OCI-LY1 (cell line): ENCODE measurements around the gene GRAMD1B.

Experiments
- H2AFZ ChIP-seq: fragments of 200-600 bp; sonication (generic), shearing (Covaris generic); 2 replicates; pipeline ENCODE4 v1.6.0; 2014; ENCODE audit warnings: antibody characterized with exemption, mild to moderate bottlenecking, low read length
- H3F3A ChIP-seq: fragments of 200-600 bp; sonication (generic), shearing (Covaris generic); 2 replicates; pipeline ENCODE4 v1.6.0; 2014; ENCODE audit warnings: mild to moderate bottlenecking, antibody characterized with exemption, low read length, moderate library complexity; ENCODE audit not compliant: insufficient read depth
- H3K27ac ChIP-seq: fragments of 200-600 bp; sonication (generic); 2 replicates; pipeline ENCODE4 v1.5.1; 2014; ENCODE audit warnings: low read length, mixed run types, mild to moderate bottlenecking, low read depth; ENCODE audit not compliant: poor library complexity, severe bottlenecking
- H3K27me3 ChIP-seq: fragments of 200-600 bp; sonication (generic); 2 replicates; pipeline ENCODE4 v1.6.0; 2014; ENCODE audit warnings: antibody characterized with exemption, mild to moderate bottlenecking, low read length, moderate library complexity; ENCODE audit not compliant: insufficient read depth
- H3K36me3 ChIP-seq: fragments of 200-600 bp; sonication (generic); 2 replicates; pipeline ENCODE4 v1.6.1; 2014; ENCODE audit warnings: mild to moderate bottlenecking, antibody characterized with exemption, low read length, moderate library complexity, mixed read lengths; ENCODE audit not compliant: insufficient read depth
- H3K4me1 ChIP-seq: fragments of 200-600 bp; sonication (generic); 2 replicates; pipeline ENCODE4 v1.5.1; 2014; ENCODE audit warnings: mild to moderate bottlenecking, low read length, moderate library complexity; ENCODE audit not compliant: insufficient read depth, severe bottlenecking
- H3K4me2 ChIP-seq: fragments of 200-600 bp; sonication (generic), shearing (Covaris generic); 2 replicates; pipeline ENCODE4 v1.6.1; 2014; ENCODE audit warnings: low read length
- H3K4me3 ChIP-seq: fragments of 200-600 bp; sonication (generic); 2 replicates; pipeline ENCODE4 v1.5.1; 2014; ENCODE audit warnings: low read length, low read depth, mild to moderate bottlenecking, mixed read lengths; ENCODE audit not compliant: poor library complexity, severe bottlenecking
- H3K79me2 ChIP-seq: fragments of 200-600 bp; shearing (Covaris generic); 2 replicates; pipeline ENCODE4 v1.6.1; 2016; ENCODE audit warnings: mixed run types, low read length, mixed read lengths; ENCODE audit not compliant: insufficient read depth
- H3K9ac ChIP-seq: fragments of 200-600 bp; sonication (generic), shearing (Covaris generic); 2 replicates; pipeline ENCODE4 v1.6.1; 2014; ENCODE audit warnings: mild to moderate bottlenecking, low read length, mixed read lengths
- H3K9me2 ChIP-seq: fragments of 200-600 bp; sonication (generic), shearing (Covaris generic); 2 replicates; pipeline ENCODE4 v1.6.1; 2014; ENCODE audit warnings: low read depth, mild to moderate bottlenecking, low read length, mixed read lengths
- H3K9me3 ChIP-seq: fragments of 200-600 bp; shearing (Covaris generic); 2 replicates; pipeline ENCODE4 v1.6.1; 2014; ENCODE audit warnings: low read length, mixed read lengths
- H4K20me1 ChIP-seq: fragments of 200-600 bp; sonication (generic), shearing (Covaris generic); 2 replicates; pipeline ENCODE4 v1.6.0; 2016; ENCODE audit warnings: mild to moderate bottlenecking, low read length; ENCODE audit not compliant: insufficient read depth
- CTCF ChIP-seq: fragments of 200-600 bp; sonication (generic), shearing (Covaris generic); IDR thresholded peaks from 2 replicates; pipeline ENCODE4 v1.5.1; 2017; ENCODE audit warnings: mild to moderate bottlenecking, antibody characterized with exemption, low read length, moderate library complexity, mixed read lengths
- EZH2 ChIP-seq: fragments of 200-600 bp; sonication (generic), shearing (Covaris generic); IDR thresholded peaks from 2 replicates; pipeline ENCODE4 v1.8.0; 2017; ENCODE audit warnings: borderline replicate concordance, mixed run types, mild to moderate bottlenecking, antibody characterized with exemption, low read length, moderate library complexity, mixed read lengths

The GRAMD1B gene

GRCh38 chr11:123526027-123526805 is 96.1 kb downstream of the GRAMD1B start:
- Histone ChIP-seq H3F3A (no peaks in the 10 kb centered on the region), H3K27ac (no peak overlapping the region), H3K9ac (no peak overlapping the region), H3K9me2 (no peaks in the 10 kb centered on the region), H3K36me3 (no peaks in the 10 kb centered on the region), H3K79me2 (no peaks in the 10 kb centered on the region), H2AFZ (no peak overlapping the region), H3K4me2 (no peak overlapping the region), H3K4me3 (no peak overlapping the region), H3K27me3 (no peaks in the 10 kb centered on the region), H3K9me3 (no peaks in the 10 kb centered on the region), H3K4me1 (no peaks in the 10 kb centered on the region), H4K20me1 (no peaks in the 10 kb centered on the region)
- TF ChIP-seq EZH2: no peak
- TF ChIP-seq CTCF: no peak

DNA sequence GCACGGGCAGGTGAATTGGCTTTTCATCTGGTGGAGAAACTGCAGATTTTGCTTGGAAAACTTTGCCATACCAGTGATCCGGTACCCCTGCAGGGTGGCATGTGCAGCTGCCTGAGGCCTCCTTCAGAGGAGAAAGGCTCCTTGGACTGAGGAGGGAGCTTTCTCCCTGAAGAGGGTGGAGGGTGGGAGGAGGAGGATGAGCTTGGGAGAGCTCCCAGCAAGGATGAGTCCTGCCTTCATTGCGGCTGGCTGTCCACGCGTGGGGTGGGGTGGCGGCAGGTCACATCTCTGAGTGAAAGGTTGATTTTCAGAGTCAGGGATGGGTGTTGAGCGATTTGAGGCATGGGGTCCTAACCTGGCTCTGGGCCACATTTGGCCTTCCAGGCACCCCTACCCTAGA is 96.8 kb downstream of the GRAMD1B start:
- Histone ChIP-seq H3K9me3 (no peaks in the 10 kb centered on the region), H2AFZ (no peak overlapping the region), H3K4me2 (no peak overlapping the region), H3K36me3 (no peaks in the 10 kb centered on the region), H3F3A (no peaks in the 10 kb centered on the region), H3K4me3 (no peak overlapping the region), H4K20me1 (no peaks in the 10 kb centered on the region), H3K4me1 (no peaks in the 10 kb centered on the region), H3K27me3 (no peaks in the 10 kb centered on the region), H3K9me2 (no peaks in the 10 kb centered on the region), H3K9ac (no peak overlapping the region), H3K79me2 (no peaks in the 10 kb centered on the region), H3K27ac (no peak overlapping the region)
- TF ChIP-seq CTCF (no peak), EZH2 (no peak)

- no peaks in the 10 kb centered on the region for H3K36me3 ChIP-seq
- H3K4me3 ChIP-seq: no peak overlapping the region
- H3K79me2 ChIP-seq: no peaks in the 10 kb centered on the region
- H3K27ac ChIP-seq: no peak overlapping the region
- H3F3A ChIP-seq: no peaks in the 10 kb centered on the region
- H3K27me3 ChIP-seq: no peaks in the 10 kb centered on the region; the same call in 1 of the 2 replicates
- H4K20me1 ChIP-seq: no peaks in the 10 kb centered on the region
- no peak overlapping the region for H3K9ac ChIP-seq
- no peaks in the 10 kb centered on the region for H3K4me1 ChIP-seq
- no peak overlapping the region for H2AFZ ChIP-seq
- no peak overlapping the region for H3K4me2 ChIP-seq
- H3K9me3 ChIP-seq: no peaks in the 10 kb centered on the region
- H3K9me2 ChIP-seq: no peaks in the 10 kb centered on the region
- no peak for TF ChIP-seq EZH2
- no peak for TF ChIP-seq CTCF
These were observed 97.5 kb downstream of the GRAMD1B start for GRCh38 chr11:123527526-123527925.
